HCT116 (cell line): ENCODE results near the gene TTYH3. TPM values are rescaled to one million over a fixed set of nuclear protein-coding genes. Genes with fewer than 3 reads are reported as not detected.

Experiments used
- ATAC-seq: fragments of 200-7000 bp; cut with Tn5 transposase; 2 replicates; pipeline ENCODE4 v1.9.1; 2020; ENCODE audit warnings: mild to moderate bottlenecking, moderate library complexity
- BruUV-seq: library from RNA; stranded (reverse); fragments of 400-500 nt; replicated peaks from 2 replicates; lab custom pipeline; 2021; lab: Mats Ljungman, UMichigan
- CTCF ChIA-PET: fragments of 300-600 bp; sonication (Branson Sonifier 250); formaldehyde crosslinking; loops from one replicate; lab custom pipeline; 2021; ENCODE audit warnings: antibody characterized with exemption; lab: Charles Lee
- POLR2A ChIA-PET: fragments of 300-600, 350-600 bp; sonication (Branson Sonifier 250); formaldehyde crosslinking; loops from one replicate; lab custom pipeline; 2021; ENCODE audit warnings: antibody characterized with exemption; lab: Charles Lee
- RAD21 ChIA-PET, 2 experiments: fragments of 300-600 bp; sonication (Branson Sonifier 250); formaldehyde crosslinking; loops; one replicate each; lab custom pipeline; 2023; ENCODE audit warnings: low total read pairs in 2 of 2; ENCODE audit not compliant: uncharacterized antibody in 2 of 2, unreplicated experiment in 2 of 2, low non-redundant PET in 1 of 2; lab: Charles Lee
- DNase-seq: peaks from one replicate; pipeline ENCODE4 v3.0.0-alpha.2; 2010; ENCODE audit warnings: low read depth, low spot score
- H2AFZ ChIP-seq: fragments of 200-600 bp; shearing (Covaris generic), sonication (generic); 2 replicates; pipeline ENCODE4 v1.6.1; 2017; ENCODE audit warnings: low read depth, mixed run types, mixed read lengths, antibody characterized with exemption, low read length; ENCODE audit not compliant: poor library complexity, severe bottlenecking
- H3K27ac ChIP-seq: 2 replicates; pipeline ENCODE4 v1.5.1; 2012; ENCODE audit warnings: low read depth, low read length
- H3K27me3 ChIP-seq: fragments of 200-600 bp; sonication (generic); 2 replicates; pipeline ENCODE4 v1.6.1; 2016; ENCODE audit warnings: mixed run types, low read length, mixed read lengths; ENCODE audit not compliant: insufficient read depth
- H3K36me3 ChIP-seq, 2 experiments: fragments of 200-500 bp in 1 of 2; fragments of 200-600 bp in 1 of 2; sonication (Bioruptor generic) in 1 of 2; sonication (generic) in 1 of 2; 2 replicates each; pipeline versions ENCODE4 v1.5.1 to v1.6.1; 2014 to 2016; ENCODE audit warnings: low read length in 2 of 2, inconsistent platforms in 1 of 2, mixed read lengths in 1 of 2, mixed run types in 1 of 2; ENCODE audit not compliant: insufficient read depth in 2 of 2, control insufficient read depth in 1 of 2
- H3K4me1 ChIP-seq, 2 experiments: fragments of 200-600 bp in 1 of 2; sonication (generic) in 1 of 2; 2 replicates each; pipeline versions ENCODE4 v1.5.1 to v1.6.1; 2012 to 2017; ENCODE audit warnings: low read length in 2 of 2, inconsistent platforms in 1 of 2, mild to moderate bottlenecking in 1 of 2, mixed read lengths in 1 of 2, mixed run types in 1 of 2, moderate library complexity in 1 of 2; ENCODE audit not compliant: insufficient read depth in 2 of 2, control insufficient read depth in 1 of 2
- H3K4me2 ChIP-seq: fragments of 200-600 bp; sonication (generic); 2 replicates; pipeline ENCODE4 v1.6.1; 2017; ENCODE audit warnings: mixed run types, low read length, mixed read lengths
- H3K4me3 ChIP-seq, 2 experiments: fragments of 200-600 bp in 1 of 2; sonication (generic) in 1 of 2; replicated peaks in 1 of 2; 2 replicates each; pipeline ENCODE4 v1.5.1; 2011 to 2016; ENCODE audit warnings: low read length in 2 of 2, control low read depth in 1 of 2, low read depth in 1 of 2, mild to moderate bottlenecking in 1 of 2, mixed read lengths in 1 of 2, mixed run types in 1 of 2
- H3K79me2 ChIP-seq: fragments of 200-600 bp; sonication (generic); 2 replicates; pipeline ENCODE4 v1.6.1; 2017; ENCODE audit warnings: mild to moderate bottlenecking, mixed run types, low read length, moderate library complexity, mixed read lengths; ENCODE audit not compliant: insufficient read depth
- H3K9ac ChIP-seq: fragments of 200-600 bp; sonication (generic); 2 replicates; pipeline ENCODE4 v1.6.1; 2016; ENCODE audit warnings: low read length, mixed read lengths
- H3K9me2 ChIP-seq: fragments of 200-600 bp; sonication (generic), shearing (Covaris generic); 2 replicates; pipeline ENCODE4 v1.6.1; 2017; ENCODE audit warnings: mixed run types, mild to moderate bottlenecking, moderate library complexity; ENCODE audit not compliant: insufficient read depth
- H3K9me3 ChIP-seq, 2 experiments: fragments of 200-500 bp in 1 of 2; fragments of 200-600 bp in 1 of 2; sonication (Bioruptor generic) in 1 of 2; sonication (generic) in 1 of 2; 2 replicates each; pipeline ENCODE4 v1.6.1; 2014 to 2017; ENCODE audit warnings: low read length in 2 of 2, mixed read lengths in 2 of 2, inconsistent platforms in 1 of 2, low read depth in 1 of 2, mild to moderate bottlenecking in 1 of 2, mixed run types in 1 of 2, moderate library complexity in 1 of 2; ENCODE audit not compliant: control insufficient read depth in 1 of 2, insufficient read depth in 1 of 2
- H4K20me1 ChIP-seq: fragments of 200-600 bp; sonication (generic), shearing (Covaris generic); 2 replicates; pipeline ENCODE4 v1.6.1; 2017; ENCODE audit warnings: mixed run types, mild to moderate bottlenecking, moderate library complexity; ENCODE audit not compliant: insufficient read depth
- TCF7L2 ChIP-seq: IDR thresholded peaks from 2 replicates; pipeline ENCODE4 v1.7.0; 2011; ENCODE audit warnings: borderline replicate concordance, inconsistent platforms; ENCODE audit not compliant: insufficient read depth, insufficient read length; ENCODE audit errors: extremely low read depth
- ZNF274 ChIP-seq: fragments of 200-500 bp; sonication (Bioruptor generic); IDR thresholded peaks from 2 replicates; pipeline ENCODE4 v1.6.1; 2014; ENCODE audit warnings: mild to moderate bottlenecking, low read depth, low read length, inconsistent platforms
- intact Hi-C: fragments of 100-400 bp; cut with micrococcal nuclease; formaldehyde crosslinking; loops from 2 replicates; pipeline ENCODE4 v1.10.0; 2022
- total RNA-seq: library from RNA; stranded (reverse); gene quantifications from one replicate; pipeline ENCODE4 v1.2.1, GENCODE V29; 2021; ENCODE audit not compliant: unreplicated experiment
- TF ChIP-seq, protein P1 (sequence below): IDR thresholded peaks from 2 replicates; pipeline ENCODE4 v1.6.1; 2011; ENCODE audit warnings: mild to moderate bottlenecking, low read length, moderate library complexity; ENCODE audit not compliant: insufficient replicate concordance; ENCODE audit errors: extremely low read depth
- TF ChIP-seq, protein P2 (sequence below): IDR thresholded peaks from 2 replicates; pipeline ENCODE4 v1.6.1; 2012

TTYH3 gene
- total RNA-seq, 1 experiment from 2014 or later, result 40.3 TPM

DNA sequence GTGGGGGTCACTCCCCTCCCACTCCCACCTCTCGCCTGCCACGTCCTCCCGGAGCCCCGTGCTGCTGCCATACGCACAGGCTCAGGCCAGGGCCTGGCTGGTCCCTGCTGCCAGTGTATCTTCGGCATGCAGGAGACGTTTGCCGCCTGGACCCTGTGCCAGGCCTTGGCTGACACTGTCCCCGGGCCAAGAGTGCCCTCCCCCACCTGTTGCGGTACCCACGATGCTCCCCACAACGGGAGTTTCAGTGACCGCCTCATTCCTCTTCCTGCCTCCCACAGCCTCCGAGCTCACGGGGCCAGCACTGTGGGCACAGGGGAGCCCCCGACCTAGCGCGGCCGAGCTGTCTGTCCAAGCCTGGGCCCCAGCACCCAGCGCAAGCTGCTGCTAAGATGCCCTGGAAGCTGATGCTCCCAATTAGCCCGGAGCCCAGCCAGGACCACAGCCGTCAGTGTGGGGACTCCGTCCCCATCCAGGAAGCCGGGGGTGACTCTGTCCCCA lies 7.4 kb downstream of the TTYH3 start (continued):
- TF ChIP-seq, protein P1, sequence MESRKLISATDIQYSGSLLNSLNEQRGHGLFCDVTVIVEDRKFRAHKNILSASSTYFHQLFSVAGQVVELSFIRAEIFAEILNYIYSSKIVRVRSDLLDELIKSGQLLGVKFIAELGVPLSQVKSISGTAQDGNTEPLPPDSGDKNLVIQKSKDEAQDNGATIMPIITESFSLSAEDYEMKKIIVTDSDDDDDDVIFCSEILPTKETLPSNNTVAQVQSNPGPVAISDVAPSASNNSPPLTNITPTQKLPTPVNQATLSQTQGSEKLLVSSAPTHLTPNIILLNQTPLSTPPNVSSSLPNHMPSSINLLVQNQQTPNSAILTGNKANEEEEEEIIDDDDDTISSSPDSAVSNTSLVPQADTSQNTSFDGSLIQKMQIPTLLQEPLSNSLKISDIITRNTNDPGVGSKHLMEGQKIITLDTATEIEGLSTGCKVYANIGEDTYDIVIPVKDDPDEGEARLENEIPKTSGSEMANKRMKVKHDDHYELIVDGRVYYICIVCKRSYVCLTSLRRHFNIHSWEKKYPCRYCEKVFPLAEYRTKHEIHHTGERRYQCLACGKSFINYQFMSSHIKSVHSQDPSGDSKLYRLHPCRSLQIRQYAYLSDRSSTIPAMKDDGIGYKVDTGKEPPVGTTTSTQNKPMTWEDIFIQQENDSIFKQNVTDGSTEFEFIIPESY, result no peak
- no peak for TF ChIP-seq TCF7L2

DNA sequence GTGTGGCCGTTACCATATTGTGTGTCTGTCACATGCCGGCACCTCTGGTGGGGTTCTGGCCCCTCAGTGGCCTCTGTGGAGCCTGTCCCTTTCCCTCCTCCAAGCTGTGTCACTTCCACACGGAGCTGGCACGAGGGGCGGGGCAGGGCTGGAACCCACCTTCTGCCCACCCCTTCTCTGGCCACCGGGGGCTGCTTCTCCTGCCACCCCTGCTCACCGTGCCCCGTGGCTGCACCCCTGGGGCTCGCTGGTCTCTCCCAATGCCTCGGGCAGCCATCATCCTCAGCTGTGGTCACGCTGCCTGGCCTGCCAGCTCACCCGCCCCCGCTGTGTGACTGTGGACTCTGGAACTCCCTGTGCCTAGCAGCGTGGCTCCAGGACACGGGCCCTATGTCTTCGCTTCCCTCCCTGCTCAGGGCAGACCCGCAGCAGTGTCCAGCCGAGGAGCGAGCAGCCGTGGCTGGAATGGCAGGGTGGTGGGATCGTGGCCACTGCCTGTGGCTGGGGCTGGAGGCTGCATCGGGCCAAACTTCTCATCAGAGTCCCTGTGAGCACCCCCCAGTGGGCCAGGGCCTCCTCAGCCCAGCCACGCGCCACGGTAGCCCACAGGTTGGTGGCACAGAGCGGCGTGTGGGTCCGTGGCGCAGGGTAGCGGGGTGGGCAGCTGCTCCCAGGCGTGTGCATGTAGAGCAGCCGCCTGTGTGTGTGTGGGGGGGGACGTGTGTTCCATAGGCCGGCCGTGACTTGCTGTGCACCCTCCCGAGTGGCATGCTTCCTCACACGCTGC lies 8.1 kb downstream of the TTYH3 start:
- Histone ChIP-seq H3K4me3 (no peak overlapping the region), H3K36me3 (no peaks in the 10 kb centered on the region), H3K4me2 (no peak overlapping the region), H3K9me2 (no peaks in the 10 kb centered on the region)
- ChIA-PET CTCF (no interaction called here), RAD21 (no interaction called here)
- TF ChIP-seq, protein P2, sequence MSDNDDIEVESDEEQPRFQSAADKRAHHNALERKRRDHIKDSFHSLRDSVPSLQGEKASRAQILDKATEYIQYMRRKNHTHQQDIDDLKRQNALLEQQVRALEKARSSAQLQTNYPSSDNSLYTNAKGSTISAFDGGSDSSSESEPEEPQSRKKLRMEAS, result no peak
- TF ChIP-seq ZNF274, result no peak
- TF ChIP-seq, all 23 proteins: peak for 0
- ATAC-seq, result no peak
- peaks cover 5% of the 10 kb centered on the region; the same call in 1 of the 2 replicates for H3K79me2 ChIP-seq
- intact Hi-C loops, result no loop called here
- peaks cover 7 to 11% of the 10 kb centered on the region in 2 experiments; a peak in 2 of 4 replicates for H3K4me1 ChIP-seq
- H3K27ac ChIP-seq, result no peak overlapping the region
- no peaks in the 10 kb centered on the region for H3K9me3 ChIP-seq
- H3K9ac ChIP-seq, result no peak overlapping the region
- no peaks in the 10 kb centered on the region for H3K27me3 ChIP-seq
- POLR2A ChIA-PET, result no interaction called here
- BruUV-seq, result no TSS peak
- DNase-seq, result no peak
- no peak overlapping the region for H2AFZ ChIP-seq
- H4K20me1 ChIP-seq, result no peaks in the 10 kb centered on the region
